HG03521 (cell line): ENCODE results near the gene ARSB.
A peak's percentile ranks its signal among the peaks of the same experiment; 100 is the strongest.
"Not testable (repeated sequence)": the region's sequence is repeated elsewhere in the genome, so short reads cannot be mapped to it uniquely, and the experiment has no call there.

Experiments used
- ATAC-seq: cut with Tn5 transposase; IDR thresholded peaks from one replicate; pipeline ENCODE4 v1.9.1; 2021; ENCODE audit warnings: mild to moderate bottlenecking, moderate library complexity; ENCODE audit not compliant: unreplicated experiment

ARSB gene

DNA sequence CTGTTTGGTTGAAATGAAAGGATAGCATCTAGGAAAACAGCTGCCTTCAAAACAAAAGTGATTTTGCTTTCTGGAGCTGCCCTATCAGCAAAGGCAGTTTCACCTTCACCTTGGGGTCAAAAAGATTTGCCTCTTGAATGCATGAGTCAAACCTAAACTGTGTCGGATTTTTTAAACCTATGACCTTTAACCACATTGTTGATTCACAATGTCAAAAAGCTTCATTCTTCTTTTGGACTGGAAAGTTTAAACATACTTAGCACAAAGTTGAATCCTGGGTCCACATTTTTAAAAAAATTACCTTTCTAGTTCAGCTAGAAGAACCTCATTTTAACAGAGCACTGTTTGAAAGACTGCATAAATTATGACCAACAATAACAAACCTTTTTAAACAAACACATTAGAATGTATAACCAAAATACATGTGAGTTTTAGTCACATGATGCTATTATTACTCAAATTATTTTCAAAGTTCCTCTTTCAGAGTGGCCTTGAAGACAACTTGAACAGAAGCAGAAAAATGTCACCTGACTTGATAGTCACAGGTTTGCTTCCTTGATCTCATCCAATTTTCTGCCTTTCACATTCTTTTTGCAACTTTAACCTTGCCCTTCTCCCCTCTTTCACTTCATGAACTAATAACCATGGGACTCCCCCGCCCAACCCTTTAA is 226.8 kb downstream of the ARSB start:
- ATAC-seq = peak; percentile 58

DNA sequence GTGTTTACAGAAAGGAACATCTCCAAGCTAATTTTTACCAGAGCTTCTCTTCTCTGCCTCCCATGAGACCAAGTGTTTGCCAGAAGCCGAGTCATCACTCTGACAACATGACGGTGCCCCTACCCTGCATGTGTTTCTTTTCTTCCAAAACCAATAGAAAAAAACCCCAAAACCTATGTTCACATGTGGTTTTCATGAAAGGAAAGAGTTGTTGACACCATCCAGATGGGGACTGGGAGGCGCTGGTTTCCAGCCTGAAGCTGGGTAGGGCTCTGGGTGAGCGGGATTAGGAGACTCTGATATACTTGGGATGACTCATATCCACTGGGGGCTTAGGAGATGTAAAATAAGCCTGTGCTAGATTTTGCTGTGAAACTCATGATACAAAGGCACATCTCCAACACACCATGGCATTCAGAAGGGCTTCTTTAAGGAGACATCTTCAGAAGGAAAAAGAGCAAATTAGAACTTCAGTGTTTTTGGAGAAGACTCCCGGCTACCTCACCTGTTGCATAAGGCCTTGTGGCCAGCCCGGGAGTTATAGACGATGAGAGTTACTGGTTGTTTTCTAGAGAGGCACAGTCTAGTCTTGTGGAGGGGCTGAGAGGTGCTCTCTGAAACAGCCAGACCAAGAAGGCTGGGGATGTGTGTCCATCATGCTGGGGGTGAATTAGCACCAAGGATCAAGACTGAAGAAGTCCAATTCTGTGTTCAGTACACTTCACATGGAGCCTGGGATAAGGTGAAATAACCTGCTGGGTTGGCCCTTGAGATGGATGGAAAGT is 227.6 kb downstream of the ARSB start:
- ATAC-seq = peak; percentile 38

DNA sequence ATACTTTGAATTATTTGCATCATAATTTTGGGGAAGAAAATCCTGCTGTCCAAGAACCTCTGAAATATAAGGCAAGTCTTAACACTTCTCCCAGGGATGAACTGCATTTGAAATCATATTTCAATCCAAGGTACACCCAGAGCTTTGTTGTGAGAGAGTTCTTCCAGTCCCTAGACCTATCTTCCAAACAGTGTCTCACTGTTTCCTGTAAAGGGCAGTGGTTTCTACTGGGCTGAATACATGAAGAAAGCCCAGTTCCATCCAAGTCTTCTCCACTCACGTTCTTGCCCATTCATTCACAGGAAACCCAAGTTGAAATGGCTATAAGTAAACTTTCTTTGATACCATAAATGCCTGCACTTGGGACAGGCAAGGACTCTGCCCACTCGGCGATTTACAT is 228.3 kb downstream of the ARSB start:
- no peak for ATAC-seq

DNA sequence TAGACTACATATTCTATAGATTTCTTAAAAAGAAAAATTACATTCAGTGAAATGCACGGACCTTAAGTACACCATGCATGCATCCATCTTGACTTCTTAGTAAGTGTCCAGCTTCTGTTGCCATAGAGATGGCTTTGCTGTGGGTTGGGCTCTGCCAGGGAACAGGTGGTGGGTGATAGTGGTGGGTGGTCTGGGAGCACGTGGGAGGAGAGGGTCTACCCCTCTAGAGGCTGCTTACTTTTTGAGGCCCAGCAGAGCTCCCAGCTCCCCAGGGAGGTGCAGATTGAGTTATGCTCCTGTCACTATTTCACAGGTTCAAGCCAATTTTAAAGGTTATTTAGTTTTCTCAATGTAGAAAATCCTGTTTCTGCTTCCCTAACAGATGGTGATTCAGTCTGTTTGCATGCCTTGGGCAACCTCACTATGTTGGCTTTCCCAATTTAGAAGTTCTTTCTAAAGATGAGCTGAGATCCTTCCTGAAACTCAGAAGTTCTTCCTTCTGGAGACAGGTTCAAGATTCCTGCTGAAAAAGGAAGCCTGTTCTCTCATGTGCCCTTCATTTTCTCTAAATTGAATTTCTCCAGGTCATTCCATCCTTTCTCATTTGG is 229.2 kb downstream of the ARSB start:
- no peak for ATAC-seq

DNA sequence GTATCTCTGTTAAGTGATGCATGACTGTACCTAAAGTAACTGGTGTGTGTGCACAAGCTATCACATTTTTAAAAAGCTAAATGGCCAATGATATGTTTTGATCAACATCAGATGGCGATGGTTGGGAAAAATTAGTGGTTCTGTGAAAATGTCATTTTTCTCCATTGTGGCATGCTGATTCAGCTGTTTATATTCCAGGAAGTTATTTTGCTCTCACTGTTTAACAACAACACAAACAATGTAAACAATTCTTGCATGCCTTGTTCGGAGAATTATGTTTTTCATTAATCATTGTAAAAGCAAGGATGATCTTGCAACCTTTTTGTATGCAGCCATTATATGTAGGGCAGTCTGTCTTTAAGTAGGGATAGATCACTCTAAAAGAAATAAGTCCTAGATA is 230.5 kb downstream of the ARSB start:
- no peak for ATAC-seq

DNA sequence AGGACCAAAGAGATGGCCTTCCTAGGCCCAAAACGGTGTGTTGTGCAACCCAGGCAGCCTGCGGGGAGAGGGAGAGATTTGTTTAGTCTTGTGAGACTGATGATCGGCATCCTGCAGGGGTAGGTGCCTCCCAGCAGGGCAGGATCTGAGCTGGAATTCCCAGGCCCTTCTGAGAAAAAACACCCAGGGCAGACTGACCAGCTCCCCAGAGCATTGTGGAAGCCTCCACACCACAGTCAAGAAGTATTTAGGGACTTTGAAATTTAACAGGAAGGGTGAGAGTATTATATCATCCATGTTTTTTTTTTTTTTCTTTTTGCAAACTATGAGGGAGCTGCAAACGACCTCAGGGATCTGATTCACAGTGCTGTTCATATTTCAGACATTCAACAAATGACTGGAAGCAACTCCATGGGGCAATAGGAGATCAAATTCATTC is 232.0 kb downstream of the ARSB start:
- ATAC-seq = no peak

DNA sequence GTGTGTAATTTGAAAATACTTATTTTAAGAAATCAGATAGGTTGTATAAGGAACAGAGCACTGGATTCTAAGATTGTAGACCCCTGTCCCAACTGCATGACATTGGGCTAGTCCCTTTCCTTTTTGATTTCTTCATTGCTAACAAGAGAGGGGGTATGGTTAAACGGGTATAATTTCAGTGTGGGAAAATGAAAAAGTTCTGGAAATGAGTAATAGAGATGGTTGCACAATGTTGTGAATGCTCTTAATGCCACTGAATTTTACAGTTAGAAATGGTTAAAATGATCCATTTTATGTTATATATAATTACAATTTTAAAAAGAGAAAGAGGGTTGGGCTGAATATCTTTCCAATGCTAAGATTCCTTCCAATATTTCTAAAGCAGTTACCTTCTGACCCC is 233.2 kb downstream of the ARSB start:
- ATAC-seq = no peak

DNA sequence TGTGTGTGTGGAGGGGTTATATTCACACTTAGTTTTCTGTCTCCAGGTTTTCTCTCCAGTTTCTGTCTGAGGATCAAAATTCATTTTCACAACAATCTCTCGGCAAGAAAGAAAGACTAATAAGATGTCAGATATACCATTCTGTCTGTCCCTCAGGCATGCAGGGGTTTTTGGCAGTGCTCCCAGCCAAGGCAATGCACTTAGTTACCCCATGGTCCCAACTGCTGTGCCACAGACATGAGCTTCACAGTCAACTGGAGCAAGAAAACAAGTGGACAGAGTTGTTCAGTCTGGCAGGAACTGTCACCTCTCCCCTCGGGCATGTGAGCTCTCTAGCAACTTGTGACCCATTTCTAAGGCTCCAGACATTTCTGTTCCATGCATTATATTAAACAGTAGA is 234.8 kb downstream of the ARSB start:
- ATAC-seq = no peak

DNA sequence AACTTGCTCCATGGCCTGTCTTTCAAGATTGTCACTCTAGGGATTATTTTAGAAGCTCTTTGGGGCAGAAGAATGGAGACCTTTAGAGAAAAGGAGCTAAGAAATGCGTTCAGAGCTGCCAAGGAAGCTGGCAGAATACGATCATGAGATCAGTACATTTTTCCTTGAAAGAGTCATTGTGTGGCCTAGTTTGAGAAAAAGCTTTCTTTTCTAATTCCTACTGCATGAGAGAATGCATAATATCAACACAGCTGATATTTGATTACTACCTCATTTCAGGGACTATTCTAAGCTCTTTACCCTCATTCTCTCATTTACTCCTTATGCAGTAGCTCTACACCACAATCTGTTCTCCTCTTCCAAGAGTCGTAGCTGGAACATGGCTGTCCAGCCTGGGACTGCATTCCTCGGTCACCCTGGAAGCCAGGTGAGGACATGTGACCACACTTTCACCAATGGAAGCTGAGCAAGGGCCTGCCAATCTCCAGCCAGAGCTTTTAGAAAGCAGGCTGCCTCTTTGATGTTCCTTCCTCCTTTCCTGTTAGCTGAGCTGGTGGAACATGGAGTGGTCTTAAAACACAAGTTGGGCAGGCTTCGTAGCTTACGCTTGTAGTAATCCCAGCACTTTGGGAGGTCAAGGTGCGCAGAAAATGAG is 237.3 kb downstream of the ARSB start:
- ATAC-seq = no peak

DNA sequence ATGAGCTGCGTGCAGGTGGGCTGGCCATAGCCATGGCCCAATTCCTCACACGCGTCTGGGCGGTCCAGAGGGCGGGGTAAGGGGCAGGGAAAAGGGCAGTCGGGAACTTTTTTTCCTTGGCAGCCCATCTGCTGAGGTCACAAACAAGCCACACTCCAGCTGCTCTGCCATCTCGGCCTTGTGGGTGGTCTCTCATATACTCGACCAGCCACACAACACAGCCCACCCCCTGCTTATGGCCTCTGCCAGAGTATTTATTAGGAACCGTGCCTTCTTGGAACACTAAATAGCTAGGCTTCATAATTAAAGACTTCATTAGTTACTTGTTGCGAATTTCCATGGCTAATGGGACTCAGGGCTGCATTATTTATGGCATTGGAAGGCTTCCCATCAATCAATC is 238.1 kb downstream of the ARSB start:
- ATAC-seq = no peak

DNA sequence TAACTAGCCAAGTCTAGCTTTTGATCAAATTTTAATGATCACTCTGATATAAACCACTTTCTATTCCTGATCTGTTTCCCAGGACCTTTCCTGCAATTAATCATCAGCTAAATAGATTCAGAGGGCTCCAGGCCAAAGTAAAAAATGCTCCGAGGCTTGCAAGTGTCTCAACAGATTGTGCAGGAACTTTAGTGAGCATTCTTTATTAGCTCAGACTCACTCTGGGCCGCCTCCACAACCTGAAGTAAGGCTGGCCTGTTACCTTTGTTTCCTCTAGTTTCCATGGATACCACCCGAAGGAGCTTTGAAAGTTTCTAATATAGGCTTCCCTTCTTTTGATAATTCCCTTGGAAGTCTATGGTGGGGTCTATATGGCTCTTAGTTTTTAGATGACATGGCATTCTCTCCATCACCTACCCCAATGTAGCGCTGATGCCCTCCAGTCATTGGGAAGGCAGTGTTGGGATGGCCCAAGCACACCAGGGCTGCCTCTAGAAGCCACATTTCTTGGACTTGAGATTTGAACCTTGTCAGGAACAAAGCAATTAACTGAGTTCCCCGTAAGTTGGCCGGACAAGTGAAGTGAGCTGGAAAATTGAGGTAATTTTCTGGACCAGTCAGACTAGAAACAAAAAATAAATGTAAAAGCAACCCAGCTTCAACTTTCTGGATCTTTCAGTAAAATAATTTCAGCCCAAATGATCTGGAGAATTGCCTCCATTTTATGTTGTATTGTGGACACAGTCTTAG is 238.9 kb downstream of the ARSB start:
- ATAC-seq = no peak

DNA sequence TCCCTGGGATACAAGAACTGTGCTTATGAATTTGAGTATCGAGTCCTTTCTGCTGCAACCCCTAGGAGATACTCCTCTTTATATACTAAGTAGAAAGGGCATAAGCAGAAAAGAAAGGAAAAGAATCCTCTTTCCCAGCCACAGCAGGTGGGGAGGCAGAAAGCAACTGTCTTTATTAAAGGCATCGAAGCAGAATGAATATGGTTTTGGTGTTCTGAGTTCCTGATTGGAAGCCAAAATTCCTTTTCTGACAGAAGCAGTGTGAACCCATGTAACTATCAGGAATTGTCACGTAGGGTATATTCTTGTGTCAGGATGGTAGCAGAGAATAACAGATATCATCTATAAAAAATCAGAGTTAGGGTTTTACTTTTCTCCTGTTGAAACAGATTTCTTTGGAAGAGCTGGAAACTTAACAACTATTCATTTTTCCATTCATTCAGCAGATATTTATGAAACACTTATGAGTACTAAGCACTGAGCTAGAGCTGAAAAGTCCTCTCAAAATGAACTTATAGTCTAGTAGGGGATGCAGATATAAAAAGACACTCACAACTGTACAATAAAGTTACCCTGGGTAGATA is 240.1 kb downstream of the ARSB start:
- no peak for ATAC-seq

DNA sequence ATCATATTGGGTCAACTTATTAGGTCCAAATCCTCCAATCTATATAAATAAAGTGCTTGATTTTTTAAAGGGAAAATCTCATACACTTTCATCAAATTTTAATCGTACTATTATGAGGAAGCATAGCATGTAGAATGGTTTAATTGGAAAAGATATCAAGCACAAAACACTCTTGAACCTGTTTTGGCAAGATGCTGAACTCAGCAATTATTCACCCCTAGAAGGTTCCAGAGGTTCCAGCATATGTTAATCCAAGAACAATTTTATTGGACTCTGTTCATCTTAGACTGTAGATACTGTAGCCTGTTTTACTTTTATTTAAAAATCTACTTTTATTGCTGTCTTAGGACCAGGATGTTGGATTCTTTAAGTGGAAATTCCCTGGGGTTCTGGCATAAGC is 244.1 kb downstream of the ARSB start:
- ATAC-seq = no peak

DNA sequence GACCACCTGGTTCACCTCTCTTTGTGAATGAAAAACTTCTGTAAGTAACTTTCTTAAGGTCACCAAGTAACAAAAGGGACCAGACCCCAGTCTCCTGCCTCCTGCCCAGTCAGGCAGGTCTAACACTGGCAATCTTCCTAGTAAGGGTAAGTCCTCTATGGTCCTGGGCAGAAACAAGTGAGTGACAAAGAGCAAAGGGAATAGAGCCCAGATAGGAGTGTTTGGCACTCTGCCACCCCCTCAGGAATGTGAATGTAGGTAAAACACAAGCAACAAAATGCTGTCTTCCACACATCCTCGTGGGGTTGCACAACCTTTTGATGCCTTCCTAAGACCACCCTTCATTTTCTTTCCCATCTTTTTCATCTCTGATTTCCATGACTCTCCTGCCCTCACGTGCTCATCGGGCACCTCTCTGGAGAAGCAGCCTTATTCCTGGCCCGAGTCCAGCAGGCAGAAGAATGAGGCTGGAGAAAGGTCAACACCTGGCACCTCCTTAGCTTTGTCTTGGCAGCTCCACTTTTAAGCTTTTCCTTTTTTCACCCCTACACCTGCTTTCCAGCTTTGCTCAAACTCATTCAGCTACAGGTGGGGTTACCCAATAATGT is 246.3 kb downstream of the ARSB start:
- ATAC-seq = no peak

DNA sequence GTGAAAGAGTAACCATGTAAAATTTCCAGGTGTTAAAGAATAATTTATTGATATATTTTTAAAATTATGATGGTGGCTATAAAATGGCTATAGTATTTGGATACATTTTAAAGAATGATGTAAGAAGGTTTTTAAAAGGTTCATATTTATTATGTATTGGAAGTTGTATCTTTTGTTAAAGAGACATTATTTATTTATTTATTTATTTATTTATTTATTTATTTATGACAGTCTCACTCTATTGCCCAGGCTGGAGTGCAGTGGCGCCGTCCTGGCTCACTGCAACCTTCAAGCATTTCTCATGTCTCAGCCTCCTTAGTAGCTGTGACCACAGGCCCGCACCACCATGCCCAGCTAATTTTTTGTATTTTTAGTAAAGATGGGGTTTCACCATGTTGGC is 247.0 kb downstream of the ARSB start:
- no peak for ATAC-seq

DNA sequence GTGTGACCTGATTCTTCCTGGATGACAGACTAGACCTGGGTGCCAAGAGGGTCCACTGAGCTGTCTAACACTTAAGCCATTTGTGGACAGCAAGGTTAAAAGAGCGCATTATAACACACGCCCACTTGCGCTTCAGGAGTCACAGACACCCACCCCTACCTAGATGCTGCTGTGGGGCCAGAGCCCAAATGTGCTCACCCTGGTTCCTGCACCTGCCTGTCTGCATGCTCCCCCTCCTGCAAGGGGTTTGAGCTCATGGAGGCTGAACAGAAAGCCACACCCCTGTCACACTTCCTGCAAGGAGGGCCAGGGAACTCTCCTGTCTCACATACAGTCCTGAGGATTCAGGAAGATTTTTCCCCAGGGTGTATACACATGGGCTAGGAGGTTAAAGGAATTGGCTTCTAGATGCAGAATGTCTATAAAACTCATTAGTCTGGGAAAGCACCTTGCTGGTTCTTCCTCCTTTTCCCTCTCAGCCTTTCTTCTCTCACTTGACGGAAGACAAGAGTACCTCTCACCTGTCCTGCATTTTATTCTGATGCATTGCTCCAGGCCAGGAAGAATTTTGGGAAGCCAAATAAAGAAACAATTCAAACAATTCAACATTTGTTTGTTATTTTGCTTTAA is 249.2 kb downstream of the ARSB start:
- no peak for ATAC-seq

DNA sequence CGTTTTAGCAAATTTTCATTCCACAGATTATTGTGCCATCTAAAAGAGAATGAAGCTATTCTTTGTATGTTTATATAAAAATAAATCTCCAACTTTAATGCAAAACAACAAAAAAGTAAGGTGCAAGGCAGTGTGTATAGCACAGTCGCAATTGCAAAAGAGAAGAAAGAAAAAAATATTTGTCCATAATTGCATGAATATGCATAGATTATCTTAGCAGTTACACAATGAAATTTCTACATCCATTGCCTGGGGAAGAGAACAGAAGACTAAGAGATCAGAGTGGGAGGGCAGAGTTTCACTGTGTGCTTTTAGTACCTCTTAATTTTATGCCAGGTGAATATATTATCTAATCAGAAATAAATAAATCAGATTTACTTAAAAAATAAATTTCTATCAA is 250.2 kb downstream of the ARSB start:
- ATAC-seq = no peak

DNA sequence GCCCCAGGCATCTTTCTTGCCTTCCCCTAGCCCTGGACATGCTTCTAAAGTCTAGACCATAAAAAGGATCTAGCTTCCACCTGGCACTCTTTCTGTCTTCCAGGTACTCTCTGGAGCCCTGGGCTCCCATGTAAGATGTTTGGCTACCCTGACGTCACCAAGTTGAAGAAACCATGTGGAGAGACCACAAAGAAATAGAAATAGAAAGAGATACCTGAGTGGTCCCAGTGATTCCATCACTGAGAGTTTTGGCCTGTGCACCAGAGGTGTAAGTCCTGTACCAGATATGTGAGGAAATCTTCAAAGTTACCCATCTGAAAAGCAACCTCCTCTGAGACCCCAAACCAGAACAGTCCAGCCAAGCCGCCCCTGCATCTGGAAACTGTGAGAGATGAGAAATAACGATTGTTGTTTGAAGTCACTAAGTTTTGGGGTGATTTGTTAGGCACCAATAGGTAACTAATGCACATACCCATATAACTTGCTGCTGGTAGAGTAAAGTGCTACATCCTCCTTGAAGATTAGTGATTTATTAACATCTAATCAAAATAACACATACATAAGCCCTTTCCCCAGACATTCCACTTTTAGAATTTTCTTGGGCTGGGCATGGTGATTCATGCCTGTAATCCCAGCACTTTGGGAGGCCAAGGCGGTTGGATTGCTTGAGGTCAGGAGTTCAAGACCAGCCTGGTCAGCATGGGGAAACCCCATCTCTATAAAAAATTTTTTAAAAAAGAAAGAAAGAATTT is 250.8 kb downstream of the ARSB start:
- ATAC-seq = no peak

DNA sequence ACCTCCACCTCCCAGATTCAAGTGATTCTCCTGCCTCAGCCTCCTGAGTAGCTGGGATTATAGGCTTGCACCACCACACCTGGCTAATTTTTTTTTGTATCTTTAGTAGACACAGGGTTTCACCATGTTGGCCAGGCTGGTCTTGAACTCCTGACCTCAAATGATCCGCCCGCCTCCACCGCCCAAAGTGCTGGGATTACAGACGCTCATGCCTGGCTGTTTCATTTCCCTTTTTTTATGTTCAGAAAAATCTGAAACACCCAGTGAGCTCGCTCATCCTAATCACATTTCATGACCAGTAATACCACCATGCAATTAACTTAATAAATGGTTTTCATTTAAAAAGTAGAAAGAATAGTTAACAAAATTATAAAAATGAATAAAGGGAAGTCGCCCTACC is 252.4 kb downstream of the ARSB start:
- ATAC-seq = not testable (repeated sequence)
